Activated CD4-positive, alpha-beta T cell treated with anti-CD3 and anti-CD28 coated beads for 4 hours (primary cell): ENCODE measurements around the gene SEMA3E.

Experiments used
- DNase-seq, 2 donors: peaks; one replicate each; pipeline ENCODE4 v3.0.0-alpha.2; 2020

Gene SEMA3E

DNA sequence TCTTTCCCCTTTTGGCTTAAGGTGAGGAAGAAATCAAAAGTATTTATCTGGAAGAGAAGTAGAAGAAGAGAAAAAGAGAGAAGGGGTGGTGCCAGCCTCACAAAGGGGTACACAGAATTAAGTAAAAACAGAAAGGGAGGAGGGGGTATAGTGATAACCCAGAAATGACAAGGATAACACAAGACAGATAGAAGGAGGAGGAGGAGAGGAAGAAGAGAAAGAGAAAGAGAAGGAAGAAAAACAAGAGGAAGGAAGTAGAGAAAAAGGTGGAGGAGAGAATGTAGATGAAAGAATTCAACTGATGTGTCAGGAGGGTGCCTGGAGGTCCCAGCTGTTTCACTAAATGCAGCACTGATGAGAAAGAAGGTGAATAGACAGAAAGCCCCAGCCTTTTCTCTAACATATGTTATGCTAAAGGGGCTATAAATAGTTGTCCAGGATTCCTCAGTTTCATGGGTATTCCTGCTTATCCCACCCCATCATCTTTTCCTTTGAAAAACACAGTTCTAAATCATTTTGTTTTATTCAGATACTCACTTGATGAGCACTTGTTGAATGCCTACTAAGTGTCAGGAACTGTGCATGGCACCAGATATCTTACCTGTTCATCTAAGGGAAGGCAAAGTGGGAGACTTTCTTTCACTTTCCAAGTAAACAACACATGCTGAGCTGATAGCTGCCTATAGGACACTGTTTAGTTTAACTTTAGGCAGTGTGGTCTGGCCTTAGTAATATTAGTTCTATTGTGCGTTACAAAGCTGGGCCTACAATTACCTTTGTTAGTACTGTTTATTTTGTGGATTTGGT is 8.0 kb downstream of the SEMA3E start:
- no peak for DNase-seq

- DNase-seq: no peak
Observed at GRCh38 chr7:83640240-83640639, 8.7 kb downstream of the SEMA3E start.

DNA sequence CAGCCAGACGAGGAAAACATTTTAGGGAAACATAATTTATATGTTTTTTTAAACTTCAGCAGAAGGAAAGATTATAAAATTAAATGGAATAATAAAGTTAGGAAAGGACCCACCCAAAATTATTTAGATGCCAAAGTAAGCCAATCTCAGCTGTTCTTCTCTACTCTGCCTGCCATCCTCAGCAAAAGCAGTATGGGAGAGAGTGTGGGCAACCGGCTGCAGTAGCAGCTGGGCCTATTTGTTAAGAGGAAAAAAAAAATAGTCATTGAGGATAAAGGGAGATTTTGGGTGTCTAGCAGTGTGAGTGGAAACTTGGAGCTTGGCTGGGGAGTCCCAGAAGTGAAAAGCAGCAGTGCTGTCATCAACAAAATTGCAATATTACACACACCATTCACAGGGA is 15.4 kb downstream of the SEMA3E start:
- DNase-seq: no peak

DNA sequence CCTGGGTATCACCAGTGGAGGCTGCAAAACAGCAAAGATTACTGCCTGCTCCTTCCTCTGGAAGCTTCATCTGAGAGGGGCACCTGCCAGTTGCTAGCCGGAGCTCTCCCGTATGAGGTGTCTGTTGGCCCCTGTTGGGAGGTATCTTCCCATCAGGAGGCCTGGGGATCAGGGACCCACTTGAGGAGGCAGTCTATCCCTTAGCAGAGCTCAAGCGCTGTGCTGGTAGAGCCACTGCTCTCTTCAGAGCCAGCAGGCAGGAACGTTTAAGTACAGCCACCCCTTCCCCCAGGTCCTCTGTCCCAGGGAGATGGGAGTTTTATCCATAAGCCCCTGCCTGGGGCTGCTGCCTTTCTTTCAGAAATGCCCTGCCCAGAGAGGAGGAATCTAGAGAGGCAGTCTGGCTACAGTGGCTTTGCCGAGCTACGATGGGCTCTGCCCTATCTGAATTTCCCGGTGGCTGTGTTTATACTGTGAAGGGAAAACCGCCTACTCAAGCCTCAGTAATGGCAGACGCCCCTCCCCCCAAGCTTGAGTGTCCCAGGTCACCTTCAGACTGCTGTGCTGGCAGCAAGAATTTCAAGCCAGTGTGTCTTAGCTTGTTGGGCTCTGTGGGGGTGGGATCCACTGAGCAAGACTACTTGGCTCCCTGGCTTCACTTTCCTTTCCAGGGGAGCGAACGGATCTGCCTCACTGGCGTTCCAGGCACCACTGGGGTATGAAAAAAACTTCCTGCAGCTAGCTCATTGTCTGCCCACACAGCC is 19.6 kb downstream of the SEMA3E start:
- DNase-seq: no peak

DNA sequence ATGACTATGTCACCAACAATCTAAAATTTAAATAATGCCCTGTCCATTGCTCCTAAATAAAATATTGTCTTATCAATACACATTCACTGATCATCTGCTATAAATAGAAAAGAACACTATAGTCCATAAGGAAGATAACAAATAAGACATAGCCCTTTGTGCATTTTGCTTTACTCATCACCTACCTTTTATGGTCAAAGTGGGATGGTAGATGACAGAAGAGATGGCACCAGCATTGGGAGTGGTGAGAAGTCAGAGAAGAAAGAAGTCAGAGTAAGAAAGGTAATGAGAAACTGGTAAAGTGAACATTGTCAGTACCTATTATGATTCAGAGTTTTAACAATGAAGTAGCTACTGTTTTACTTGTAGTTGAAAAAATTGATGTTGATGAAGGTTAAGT is 31.1 kb downstream of the SEMA3E start:
- no peak for DNase-seq

GRCh38 chr7:83614112-83614511 is 34.8 kb downstream of the SEMA3E start:
- DNase-seq: no peak

- DNase-seq: no peak
Observed at GRCh38 chr7:83613232-83613631, 35.7 kb downstream of the SEMA3E start.

- DNase-seq: no peak
Observed at GRCh38 chr7:83611776-83612175, 37.2 kb downstream of the SEMA3E start.

- DNase-seq: no peak
Observed at GRCh38 chr7:83610649-83611304, 38.2 kb downstream of the SEMA3E start.

DNA sequence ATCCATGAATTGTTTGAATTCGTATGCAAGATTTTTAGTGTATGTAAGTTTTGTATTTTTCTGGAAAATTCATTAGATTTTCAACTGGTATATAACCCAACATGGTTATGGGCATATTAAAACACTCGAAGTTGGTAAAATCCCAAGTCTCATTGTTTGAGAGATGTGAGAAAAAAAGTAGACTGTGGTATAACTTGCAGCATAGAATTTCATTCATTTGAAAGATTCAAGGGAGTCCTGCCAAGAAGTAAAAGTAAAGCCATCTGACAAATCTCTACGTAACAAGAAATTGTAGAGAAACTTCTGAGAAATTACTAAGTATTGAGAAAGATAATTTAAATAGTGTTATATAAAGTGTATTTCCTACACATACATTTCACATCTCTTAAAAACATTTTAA is 40.2 kb downstream of the SEMA3E start:
- no peak for DNase-seq

DNA sequence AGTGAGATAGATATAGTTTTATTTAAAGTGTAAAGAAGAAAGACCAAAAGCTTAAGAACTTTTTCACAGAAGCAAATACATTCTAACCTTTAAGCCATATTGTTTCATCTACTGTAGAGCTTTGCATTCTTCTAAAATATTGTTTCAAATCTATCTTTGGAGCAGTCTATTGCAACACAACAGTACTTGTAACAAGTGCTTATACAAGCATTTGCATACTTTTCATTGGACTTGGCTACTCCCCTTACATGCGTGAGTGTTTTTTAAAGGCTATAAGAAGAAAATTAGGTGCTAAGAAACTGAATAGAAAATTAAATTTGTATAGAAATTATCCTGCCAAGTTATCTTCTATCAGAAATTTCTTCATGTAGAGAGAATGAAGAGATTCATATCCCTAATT is 45.3 kb downstream of the SEMA3E start:
- DNase-seq: no peak

- no peak for DNase-seq
Observed at GRCh38 chr7:83599131-83599530, 49.8 kb downstream of the SEMA3E start.

GRCh38 chr7:83593921-83594475 is 54.9 kb downstream of the SEMA3E start:
- DNase-seq: no peak

GRCh38 chr7:83588602-83589240 is 60.2 kb downstream of the SEMA3E start:
- DNase-seq: no peak

DNA sequence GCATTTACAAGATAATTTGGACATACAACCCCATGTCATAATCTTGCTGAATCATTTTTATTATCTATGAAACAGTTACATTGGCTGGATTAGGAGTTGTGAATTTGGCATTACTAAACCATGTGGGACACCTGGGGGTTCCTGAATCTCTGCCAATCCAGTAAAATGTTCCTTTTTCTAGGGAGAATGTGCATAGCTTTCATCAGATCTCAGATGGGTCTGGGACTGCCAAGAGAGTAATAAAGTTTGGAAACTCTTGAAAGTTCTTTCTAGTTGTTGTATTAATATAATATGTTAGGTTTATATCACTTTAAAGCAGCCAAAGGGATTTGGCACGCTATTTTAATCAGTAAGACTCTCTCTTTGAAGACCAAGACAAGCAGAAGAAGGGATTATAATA is 62.7 kb downstream of the SEMA3E start:
- no peak for DNase-seq

DNA sequence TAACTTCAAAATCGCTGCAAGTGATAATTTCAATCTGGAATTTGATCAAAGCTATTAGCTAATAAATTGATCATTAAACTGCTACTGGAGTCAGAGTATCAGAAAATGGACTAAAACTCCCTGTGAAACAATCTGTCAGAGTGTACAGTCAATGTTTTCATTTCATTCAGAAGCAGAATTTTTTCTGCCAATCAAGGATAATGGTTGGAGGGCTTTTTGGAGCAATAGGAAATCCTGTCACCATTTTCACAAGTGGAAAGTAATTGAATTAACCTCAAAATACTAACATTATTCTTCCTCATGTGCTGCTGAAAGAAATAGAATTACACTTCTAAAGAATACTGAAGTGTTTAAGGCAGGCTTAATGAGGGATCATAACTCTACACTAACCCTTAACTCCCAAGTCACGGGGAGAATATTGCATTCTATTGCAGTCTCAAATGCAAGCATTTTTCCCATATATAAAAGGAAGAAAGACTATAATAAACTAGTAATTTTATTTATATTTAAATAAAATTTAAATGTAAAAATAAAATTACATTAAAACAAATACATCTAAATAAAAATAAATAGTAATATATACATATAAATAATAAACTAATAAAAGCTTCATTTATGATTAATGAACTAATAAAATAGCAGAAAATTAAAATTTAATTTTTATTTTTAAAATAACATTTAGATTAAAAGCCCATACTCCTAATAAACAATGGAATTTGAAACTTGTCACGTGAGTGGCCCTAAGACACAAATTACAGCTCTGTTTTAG is 67.1 kb downstream of the SEMA3E start:
- DNase-seq: no peak

DNA sequence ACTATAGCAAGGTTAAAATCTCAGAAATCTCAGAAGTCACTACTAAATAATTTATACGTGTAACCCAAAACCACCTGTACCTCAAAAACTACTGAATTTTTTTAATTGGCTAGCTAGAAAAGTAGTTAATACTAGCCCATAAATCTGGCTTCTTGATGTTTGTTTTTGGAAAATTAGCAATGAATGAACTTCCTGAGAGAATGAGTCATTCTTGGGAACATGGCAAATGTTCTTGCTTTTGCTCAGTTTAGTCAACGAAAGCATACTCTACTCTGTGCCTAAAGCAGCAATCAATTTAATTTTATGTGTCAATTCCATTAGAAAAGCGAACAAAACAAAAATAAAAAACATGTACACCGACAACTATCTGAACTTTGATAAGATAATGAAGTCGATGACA is 69.2 kb downstream of the SEMA3E start:
- DNase-seq: no peak

- DNase-seq: no peak
Observed at GRCh38 chr7:83575436-83575835, 73.5 kb downstream of the SEMA3E start.

- no peak for DNase-seq
Observed at GRCh38 chr7:83574616-83575015, 74.3 kb downstream of the SEMA3E start.

DNA sequence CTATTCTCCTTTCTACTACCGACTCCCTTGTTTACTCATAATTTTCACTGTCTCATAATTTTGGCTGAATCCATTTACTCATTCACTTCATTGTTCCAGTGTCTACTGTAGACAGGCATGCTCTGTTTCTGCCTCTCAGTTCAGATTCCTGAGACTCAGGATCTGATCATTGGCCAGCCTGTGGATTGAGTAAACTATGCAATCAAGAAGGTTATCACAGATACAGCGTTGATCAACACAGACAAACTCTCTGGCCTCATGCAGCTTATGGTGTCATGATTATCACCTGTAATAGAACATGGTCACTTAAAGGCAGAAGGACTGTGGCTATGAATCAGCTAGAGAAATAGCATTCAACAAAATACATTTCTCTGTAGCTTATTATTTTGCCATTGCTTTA is 86.0 kb downstream of the SEMA3E start:
- DNase-seq: no peak

- no peak for DNase-seq
Observed at GRCh38 chr7:83562289-83562688, 86.7 kb downstream of the SEMA3E start.

DNA sequence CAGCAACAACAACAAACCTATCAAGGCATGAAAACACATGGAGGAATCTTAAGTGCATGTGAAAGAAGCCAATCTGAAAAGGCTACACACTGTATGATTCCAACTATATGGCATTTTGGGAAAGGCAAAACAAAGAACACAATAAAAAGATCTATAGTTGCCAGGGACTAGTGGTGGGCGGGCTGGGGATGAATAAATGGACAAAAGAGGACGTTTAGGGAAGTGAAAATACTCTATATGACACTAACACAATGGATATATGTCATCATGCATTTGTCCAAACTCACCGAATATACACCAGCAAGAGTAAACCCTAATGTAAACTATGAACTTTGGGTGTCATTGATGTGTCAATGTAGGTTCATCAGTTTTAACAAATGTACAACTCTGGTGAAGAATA is 89.1 kb downstream of the SEMA3E start:
- DNase-seq: no peak
